ENCODE data around the gene LIMA1. TPM values are rescaled to one million over a fixed set of nuclear protein-coding genes. Genes with fewer than 3 reads are reported as not detected.

LIMA1 gene
- total and polyA plus RNA-seq, 9 of the 15 experiments (the other 6 are each of a cell fraction or from before 2014, with no cell fraction given), result 20.2 to 37.8 (median 27.3) TPM

DNA sequence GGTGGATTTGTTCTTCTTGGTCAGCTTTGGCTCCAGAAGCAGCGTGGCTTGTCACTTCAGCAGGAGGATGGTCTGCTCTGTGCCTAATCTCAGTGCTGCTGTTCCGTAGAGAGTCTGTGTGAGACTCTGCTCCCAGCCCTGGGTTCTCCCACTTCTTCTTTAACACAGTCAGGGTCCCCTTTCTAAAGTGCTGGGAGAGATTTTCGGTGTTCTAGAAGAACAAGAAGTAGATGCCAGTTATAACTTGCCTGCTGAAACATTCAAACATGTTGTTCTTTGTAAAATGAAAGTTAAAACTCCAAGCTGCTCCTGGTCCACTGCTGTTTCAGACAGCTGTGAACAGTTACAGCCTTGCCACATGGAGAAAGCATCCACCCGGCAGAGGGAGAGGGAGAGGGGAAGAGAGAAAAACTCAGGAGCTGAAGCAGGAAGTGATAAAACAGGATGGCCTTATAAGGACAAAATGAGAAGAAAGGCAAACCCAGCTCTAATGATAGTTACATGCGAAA lies 61.0 kb downstream of the LIMA1 start (continued):
- TF ChIP-seq NR2C2 (CRISPR knock-in tag; IDR thresholded peaks at IDR 0.05) (no peak), NR2C2 (tag; IDR thresholded peaks at IDR 0.05) (no peak), ZNF253 (CRISPR knock-in tag; conservative IDR thresholded peaks at IDR 0.05) (no peak), ASH1L (IDR thresholded peaks at IDR 0.05; ENCODE audit: borderline replicate concordance, low read depth, partially characterized antibody) (no peak), TGIF2 (CRISPR knock-in tag; IDR thresholded peaks at IDR 0.05) (no peak), NONO (IDR thresholded peaks at IDR 0.05; ENCODE audit: low read depth in 2 of 2, low read length in 1 of 2) (no peak), SRSF1 (IDR thresholded peaks at IDR 0.05; ENCODE audit: low read depth, low read length) (no peak), DPF2 (IDR thresholded peaks at IDR 0.05) (no peak; the same call in 1 of the 2 replicates), ZNF445 (CRISPR knock-in tag; IDR thresholded peaks at IDR 0.05; ENCODE audit: low read depth) (no peak), RBM14 (IDR thresholded peaks at IDR 0.05; ENCODE audit: borderline replicate concordance, insufficient read depth, low read depth, low read length) (no peak), JUN (IDR thresholded peaks at IDR 0.05; ENCODE audit: borderline replicate concordance, low read depth, low read length) (no peak), JUN (CRISPR knock-in tag; IDR thresholded peaks at IDR 0.05; ENCODE audit: borderline replicate concordance) (no peak), HEY1 (CRISPR knock-in tag; IDR thresholded peaks at IDR 0.05; ENCODE audit: borderline replicate concordance) (no peak), L3MBTL2 (IDR thresholded peaks at IDR 0.05) (peak; percentile 76), ZNF507 (tag; conservative IDR thresholded peaks at IDR 0.05) (no peak), POLR2G (IDR thresholded peaks at IDR 0.05; ENCODE audit: low read depth, low read length) (no peak), POLR2AphosphoS5 (IDR thresholded peaks at IDR 0.05; ENCODE audit: control insufficient read depth, insufficient read depth, low read depth, low read length) (peak; percentile 72)
- TF ChIP-seq, protein P1, sequence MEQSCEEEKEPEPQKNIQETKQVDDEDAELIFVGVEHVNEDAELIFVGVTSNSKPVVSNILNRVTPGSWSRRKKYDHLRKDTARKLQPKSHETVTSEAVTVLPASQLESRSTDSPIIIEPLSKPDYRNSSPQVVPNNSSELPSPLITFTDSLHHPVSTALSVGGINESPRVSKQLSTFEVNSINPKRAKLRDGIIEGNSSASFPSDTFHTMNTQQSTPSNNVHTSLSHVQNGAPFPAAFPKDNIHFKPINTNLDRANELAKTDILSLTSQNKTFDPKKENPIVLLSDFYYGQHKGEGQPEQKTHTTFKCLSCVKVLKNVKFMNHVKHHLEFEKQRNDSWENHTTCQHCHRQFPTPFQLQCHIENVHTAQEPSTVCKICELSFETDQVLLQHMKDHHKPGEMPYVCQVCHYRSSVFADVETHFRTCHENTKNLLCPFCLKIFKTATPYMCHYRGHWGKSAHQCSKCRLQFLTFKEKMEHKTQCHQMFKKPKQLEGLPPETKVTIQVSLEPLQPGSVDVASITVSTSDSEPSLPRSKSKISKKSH (CRISPR knock-in tag; IDR thresholded peaks at IDR 0.05), result no peak
- TF ChIP-seq, protein P2, sequence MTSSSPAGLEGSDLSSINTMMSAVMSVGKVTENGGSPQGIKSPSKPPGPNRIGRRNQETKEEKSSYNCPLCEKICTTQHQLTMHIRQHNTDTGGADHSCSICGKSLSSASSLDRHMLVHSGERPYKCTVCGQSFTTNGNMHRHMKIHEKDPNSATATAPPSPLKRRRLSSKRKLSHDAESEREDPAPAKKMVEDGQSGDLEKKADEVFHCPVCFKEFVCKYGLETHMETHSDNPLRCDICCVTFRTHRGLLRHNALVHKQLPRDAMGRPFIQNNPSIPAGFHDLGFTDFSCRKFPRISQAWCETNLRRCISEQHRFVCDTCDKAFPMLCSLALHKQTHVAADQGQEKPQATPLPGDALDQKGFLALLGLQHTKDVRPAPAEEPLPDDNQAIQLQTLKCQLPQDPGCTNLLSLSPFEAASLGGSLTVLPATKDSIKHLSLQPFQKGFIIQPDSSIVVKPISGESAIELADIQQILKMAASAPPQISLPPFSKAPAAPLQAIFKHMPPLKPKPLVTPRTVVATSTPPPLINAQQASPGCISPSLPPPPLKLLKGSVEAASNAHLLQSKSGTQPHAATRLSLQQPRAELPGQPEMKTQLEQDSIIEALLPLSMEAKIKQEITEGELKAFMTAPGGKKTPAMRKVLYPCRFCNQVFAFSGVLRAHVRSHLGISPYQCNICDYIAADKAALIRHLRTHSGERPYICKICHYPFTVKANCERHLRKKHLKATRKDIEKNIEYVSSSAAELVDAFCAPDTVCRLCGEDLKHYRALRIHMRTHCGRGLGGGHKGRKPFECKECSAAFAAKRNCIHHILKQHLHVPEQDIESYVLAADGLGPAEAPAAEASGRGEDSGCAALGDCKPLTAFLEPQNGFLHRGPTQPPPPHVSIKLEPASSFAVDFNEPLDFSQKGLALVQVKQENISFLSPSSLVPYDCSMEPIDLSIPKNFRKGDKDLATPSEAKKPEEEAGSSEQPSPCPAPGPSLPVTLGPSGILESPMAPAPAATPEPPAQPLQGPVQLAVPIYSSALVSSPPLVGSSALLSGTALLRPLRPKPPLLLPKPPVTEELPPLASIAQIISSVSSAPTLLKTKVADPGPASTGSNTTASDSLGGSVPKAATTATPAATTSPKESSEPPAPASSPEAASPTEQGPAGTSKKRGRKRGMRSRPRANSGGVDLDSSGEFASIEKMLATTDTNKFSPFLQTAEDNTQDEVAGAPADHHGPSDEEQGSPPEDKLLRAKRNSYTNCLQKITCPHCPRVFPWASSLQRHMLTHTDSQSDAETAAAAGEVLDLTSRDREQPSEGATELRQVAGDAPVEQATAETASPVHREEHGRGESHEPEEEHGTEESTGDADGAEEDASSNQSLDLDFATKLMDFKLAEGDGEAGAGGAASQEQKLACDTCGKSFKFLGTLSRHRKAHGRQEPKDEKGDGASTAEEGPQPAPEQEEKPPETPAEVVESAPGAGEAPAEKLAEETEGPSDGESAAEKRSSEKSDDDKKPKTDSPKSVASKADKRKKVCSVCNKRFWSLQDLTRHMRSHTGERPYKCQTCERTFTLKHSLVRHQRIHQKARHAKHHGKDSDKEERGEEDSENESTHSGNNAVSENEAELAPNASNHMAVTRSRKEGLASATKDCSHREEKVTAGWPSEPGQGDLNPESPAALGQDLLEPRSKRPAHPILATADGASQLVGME (CRISPR knock-in tag; IDR thresholded peaks at IDR 0.05), result no peak
- TF ChIP-seq, protein P3, sequence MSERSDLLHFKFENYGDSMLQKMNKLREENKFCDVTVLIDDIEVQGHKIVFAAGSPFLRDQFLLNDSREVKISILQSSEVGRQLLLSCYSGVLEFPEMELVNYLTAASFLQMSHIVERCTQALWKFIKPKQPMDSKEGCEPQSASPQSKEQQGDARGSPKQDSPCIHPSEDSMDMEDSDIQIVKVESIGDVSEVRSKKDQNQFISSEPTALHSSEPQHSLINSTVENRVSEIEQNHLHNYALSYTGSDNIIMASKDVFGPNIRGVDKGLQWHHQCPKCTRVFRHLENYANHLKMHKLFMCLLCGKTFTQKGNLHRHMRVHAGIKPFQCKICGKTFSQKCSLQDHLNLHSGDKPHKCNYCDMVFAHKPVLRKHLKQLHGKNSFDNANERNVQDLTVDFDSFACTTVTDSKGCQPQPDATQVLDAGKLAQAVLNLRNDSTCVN (CRISPR knock-in tag; IDR thresholded peaks at IDR 0.05), result no peak
